ENCODE results near the gene GPR152.

The GPR152 gene

DNA sequence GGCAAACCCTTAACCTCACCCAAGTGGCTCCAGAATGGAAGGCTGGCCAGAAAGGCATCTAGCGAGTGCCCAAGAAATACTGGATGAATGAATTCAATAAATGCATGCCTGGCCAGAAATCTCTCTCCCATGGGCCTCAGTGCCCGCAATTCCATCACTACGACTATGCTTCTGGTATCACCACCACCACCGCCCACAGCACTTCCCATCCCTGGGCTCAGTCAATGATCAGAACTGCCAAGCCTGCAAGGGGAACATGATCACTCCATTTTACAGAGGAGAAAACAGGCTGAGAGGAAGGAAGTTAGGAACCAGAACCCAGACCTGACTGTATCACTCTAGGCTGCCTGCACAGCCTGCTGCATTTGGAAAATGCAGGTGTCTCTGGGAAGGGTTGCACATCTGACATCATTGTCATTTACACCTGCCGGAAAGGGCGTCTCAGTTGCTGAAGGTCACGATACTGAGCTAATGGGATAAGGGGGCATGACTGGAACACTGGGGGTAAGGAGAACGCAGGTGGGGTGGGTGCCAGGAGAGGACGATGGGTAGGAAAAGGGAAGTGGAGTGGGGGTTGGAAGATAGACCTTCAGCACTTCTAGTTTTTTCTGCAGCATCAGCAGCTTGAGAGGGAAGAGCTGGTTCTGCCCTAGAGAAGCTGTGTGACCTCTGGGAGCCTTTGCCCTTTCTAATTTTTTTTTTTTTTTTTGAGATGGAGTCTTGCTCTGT lies 3.2 kb downstream of the GPR152 start:
- Histone ChIP-seq H3K27me3 (no peaks in the 10 kb centered on the region), H3K36me3 (no peaks in the 10 kb centered on the region), H3K4me1 (peaks cover 0 to 4% (median under 1%) of the 10 kb centered on the region in 4 donors), H3K9me3 (no peaks in the 10 kb centered on the region), H3K27ac (no peak overlapping the region), H3K4me3 (no peak overlapping the region)
- no peak for DNase-seq
- intact Hi-C loops (cut with DNase I; ENCODE audit: low total_unique reads): no loop called here
- TF ChIP-seq, protein P1, sequence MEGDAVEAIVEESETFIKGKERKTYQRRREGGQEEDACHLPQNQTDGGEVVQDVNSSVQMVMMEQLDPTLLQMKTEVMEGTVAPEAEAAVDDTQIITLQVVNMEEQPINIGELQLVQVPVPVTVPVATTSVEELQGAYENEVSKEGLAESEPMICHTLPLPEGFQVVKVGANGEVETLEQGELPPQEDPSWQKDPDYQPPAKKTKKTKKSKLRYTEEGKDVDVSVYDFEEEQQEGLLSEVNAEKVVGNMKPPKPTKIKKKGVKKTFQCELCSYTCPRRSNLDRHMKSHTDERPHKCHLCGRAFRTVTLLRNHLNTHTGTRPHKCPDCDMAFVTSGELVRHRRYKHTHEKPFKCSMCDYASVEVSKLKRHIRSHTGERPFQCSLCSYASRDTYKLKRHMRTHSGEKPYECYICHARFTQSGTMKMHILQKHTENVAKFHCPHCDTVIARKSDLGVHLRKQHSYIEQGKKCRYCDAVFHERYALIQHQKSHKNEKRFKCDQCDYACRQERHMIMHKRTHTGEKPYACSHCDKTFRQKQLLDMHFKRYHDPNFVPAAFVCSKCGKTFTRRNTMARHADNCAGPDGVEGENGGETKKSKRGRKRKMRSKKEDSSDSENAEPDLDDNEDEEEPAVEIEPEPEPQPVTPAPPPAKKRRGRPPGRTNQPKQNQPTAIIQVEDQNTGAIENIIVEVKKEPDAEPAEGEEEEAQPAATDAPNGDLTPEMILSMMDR (IDR thresholded peaks at IDR 0.05): no peak

DNA sequence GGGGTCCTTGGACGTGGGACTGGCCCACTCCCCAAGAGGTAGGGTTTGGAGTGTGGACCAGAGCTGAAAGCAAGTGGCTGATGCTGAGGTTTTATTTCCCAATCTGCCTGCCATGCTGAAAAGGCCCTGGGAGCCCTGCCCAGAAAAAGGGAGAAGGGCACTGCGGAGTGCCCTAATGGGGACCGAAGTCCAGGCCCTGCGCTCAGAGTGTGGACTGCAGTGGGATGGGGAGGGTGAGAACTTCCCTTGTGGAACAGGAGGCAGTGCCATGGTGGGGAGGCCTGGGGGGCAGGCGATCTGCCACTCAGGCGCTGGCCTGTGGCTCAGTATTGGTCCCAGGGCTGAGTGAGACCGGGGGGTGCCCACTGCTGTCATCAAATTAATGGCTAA lies 4.3 kb downstream of the GPR152 start:
- intact Hi-C loops (cut with DNase I; ENCODE audit: low total_unique reads): no loop called here
- Histone ChIP-seq H3K4me3 (no peak overlapping the region), H3K27me3 (no peaks in the 10 kb centered on the region), H3K9me3 (no peaks in the 10 kb centered on the region), H3K4me1 (peaks cover 0 to 9% (median 3%) of the 10 kb centered on the region in 4 donors), H3K27ac (no peak overlapping the region), H3K36me3 (no peaks in the 10 kb centered on the region)
- TF ChIP-seq, protein P1 (IDR thresholded peaks at IDR 0.05): no peak
- DNase-seq: no peak

DNA sequence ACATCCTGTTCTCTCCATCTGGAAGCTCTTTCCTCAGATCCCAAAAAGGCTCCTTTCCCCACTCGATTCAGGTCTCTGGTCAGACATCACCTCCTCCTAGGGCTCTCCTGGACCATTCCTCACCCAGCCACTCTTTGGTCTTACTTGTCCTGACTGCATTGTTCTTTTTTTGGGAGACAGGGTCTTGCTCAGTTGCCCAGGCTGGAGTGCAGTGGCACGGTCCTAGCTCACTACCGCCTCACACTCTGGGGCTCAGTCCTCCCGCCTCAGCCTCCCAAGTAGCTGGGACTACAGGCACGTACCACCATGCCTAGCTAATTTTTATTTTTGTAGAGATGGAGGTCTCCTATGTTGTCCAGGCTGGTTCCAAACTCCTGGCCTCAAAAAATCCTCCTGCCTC lies 7.0 kb downstream of the GPR152 start:
- intact Hi-C loops (cut with DNase I; ENCODE audit: low total_unique reads): no loop called here
- Histone ChIP-seq H3K4me1 (peaks cover 0 to 36% (median 20%) of the 10 kb centered on the region in 4 donors), H3K27me3 (no peaks in the 10 kb centered on the region), H3K36me3 (peaks cover 0 to 19% (median 13%) of the 10 kb centered on the region in 3 donors), H3K9me3 (no peaks in the 10 kb centered on the region), H3K4me3 (no peak overlapping the region), H3K27ac (no peak overlapping the region)
- DNase-seq: no peak
- TF ChIP-seq, protein P1 (IDR thresholded peaks at IDR 0.05): no peak

DNA sequence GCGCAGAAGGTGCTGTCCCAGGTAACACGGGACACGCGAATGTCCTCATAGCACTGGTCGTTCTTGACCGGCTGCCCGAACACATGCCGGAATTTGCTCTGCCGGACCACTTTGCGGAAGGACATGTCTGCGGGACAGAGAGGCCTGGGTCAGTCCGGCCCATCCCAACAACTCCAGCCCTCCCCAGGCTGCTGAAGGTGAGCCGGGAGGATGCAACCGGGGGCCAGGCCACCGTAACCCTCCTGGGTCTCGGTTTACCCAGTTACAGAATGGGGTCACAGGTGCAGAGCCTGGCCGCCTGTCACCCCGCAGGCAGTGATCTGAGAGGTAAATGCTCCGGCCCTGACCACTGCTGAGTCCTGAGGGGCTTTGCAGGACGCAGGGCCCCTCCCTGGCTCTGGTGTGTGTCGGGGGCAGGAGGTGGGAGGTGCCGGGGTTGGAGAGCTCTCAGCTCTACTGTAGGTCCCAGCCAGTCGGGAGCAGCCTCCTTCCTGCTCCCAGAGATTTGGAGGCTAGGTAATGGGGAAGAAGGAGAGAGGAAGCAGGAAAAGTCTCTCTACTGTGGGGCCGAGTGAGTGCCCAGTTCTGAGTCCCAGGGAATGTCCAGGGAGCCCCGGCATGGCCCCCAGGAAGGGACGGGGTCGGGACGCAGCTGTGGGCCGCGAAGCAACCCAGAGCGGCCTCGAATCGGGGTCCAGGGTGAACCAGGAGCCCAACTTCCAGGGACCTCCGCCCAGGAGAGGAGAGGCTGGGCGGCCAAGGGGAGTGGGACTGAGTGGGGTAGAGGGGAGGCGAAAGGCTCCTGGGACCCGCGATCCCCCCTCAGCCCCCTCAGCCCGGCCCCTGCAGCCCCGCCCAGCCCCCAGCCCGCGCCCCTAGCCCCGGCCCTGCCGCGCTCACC lies 9.8 kb downstream of the GPR152 start:
- no peak for DNase-seq
- TF ChIP-seq, protein P1 (IDR thresholded peaks at IDR 0.05): no peak
- peaks cover 0 to 49% (median 28%) of the 10 kb centered on the region in 4 donors for H3K4me1 ChIP-seq
- peaks cover 0 to 45% (median 34%) of the 10 kb centered on the region in 3 donors for H3K36me3 ChIP-seq
- peak overlapping the region; percentile 96 to 98 for H3K27ac ChIP-seq
- H3K4me3 ChIP-seq: peak overlapping the region; percentile 89 to 90
- H3K27me3 ChIP-seq: no peaks in the 10 kb centered on the region
- intact Hi-C loops (cut with DNase I; ENCODE audit: low total_unique reads): loop anchor here (2.0 kb wide), 1 partner anchor 22 kb away; no protein-coding TSS in a partner anchor
- no peaks in the 10 kb centered on the region for H3K9me3 ChIP-seq

DNA sequence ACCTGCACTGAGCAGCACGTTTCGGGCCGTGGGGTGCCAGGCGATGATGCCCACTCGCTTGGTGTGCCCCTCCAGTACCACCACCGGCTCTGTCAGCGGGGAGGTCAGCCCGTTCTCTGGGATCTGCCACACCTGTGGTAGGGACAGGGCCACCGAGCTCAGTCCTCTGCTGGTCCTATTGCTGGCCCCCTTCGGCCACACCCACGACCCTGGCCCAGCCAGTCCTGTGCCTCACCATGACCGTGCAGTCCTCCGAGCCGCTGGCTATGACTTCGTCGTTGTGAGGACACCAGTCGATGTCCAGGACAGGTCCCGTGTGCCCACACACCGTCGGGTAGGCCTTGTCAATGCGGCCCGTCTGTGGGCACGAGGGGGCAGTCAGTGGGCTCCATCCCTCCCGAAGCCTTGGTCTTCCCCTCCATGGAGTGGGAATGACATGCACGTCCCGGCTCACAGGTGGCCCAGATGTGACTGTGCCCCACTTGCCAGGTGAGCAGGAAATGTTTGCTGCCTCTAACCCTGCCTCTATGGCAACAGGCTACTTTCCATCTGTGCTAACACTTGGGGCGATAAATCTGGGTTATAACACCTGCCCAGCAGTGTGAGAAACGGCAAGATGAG lies 10.7 kb downstream of the GPR152 start:
- Histone ChIP-seq H3K27ac (peak overlapping the region; percentile 96 to 98), H3K36me3 (peaks cover 0 to 54% (median 38%) of the 10 kb centered on the region in 3 donors), H3K27me3 (no peaks in the 10 kb centered on the region), H3K4me1 (peaks cover 0 to 56% (median 30%) of the 10 kb centered on the region in 4 donors), H3K9me3 (no peaks in the 10 kb centered on the region), H3K4me3 (no peak overlapping the region)
- TF ChIP-seq, protein P1 (IDR thresholded peaks at IDR 0.05): no peak
- DNase-seq: peak in 1 of 2 donors; percentile 68
- intact Hi-C loops (cut with DNase I; ENCODE audit: low total_unique reads): loop anchor here (2.0 kb wide), 1 partner anchor 23 kb away; no protein-coding TSS in a partner anchor

All from tibial artery (tissue), 4 donors.